ENCODE results near the gene TUBB. TPM values are rescaled to one million over a fixed set of nuclear protein-coding genes. Genes with fewer than 3 reads are reported as not detected.

The TUBB gene
- total RNA-seq, 1 experiment from 2014 or later, result 1,719 TPM

- H3K9ac ChIP-seq (ENCODE audit: extremely low read depth, insufficient read length, low read length), result peak overlapping the region; percentile 90
- WGBS (ENCODE audit: extremely low coverage, insufficient read length, low lambda C conversion rate), result no CpG with 5 or more reads among the region's 8 CpGs
These were observed 796 bp upstream of the TUBB start for GRCh38 chr6:30719356-30719755.

More at GRCh38 chr6:30719356-30719755, 796 bp upstream of the TUBB start:
- Mint-ChIP-seq H3K36me3 (ENCODE audit: insufficient read depth in 1 of 3, low read depth in 3 of 3) (peaks cover 42 to 58% (median 54%) of the 10 kb centered on the region in 3 experiments), H3K4me3 (peak overlapping the region; percentile 93 to 98), H3K27me3 (ENCODE audit: low read depth) (peaks cover 3% of the 10 kb centered on the region; the same call in 1 of the 2 replicates), H3K9me3 (peaks cover 6 to 7% of the 10 kb centered on the region in 2 experiments; a peak in 4 of 5 replicates), H3K4me1 (peaks cover 37 to 49% of the 10 kb centered on the region in 2 experiments), H3K27ac (peak overlapping the region; percentile 99 to 100 (median 99))
- Histone ChIP-seq H3K79me2 (ENCODE audit: insufficient read depth, low read length) (peaks cover 11% of the 10 kb centered on the region; the same call in 1 of the 2 replicates), H3K27ac (ENCODE audit: insufficient read length, low read depth, low read length) (peak overlapping the region; percentile 81), H2BK12ac (ENCODE audit: insufficient read length, low read depth, low read length) (no peak overlapping the region), H3K4me2 (ENCODE audit: insufficient read depth, insufficient read length, low read length) (peak overlapping the region; percentile 92), H2AK5ac (ENCODE audit: insufficient read length, low read length) (no peak overlapping the region), H3K79me1 (ENCODE audit: insufficient read depth, low read depth, low read length, poor library complexity, severe bottlenecking) (no peaks in the 10 kb centered on the region), H3K4ac (ENCODE audit: low read depth, low read length) (no peak overlapping the region; the same call in 1 of the 2 replicates), H2BK15ac (ENCODE audit: low read depth, low read length) (no peak overlapping the region), H2BK120ac (ENCODE audit: low read depth, low read length, poor library complexity, severe bottlenecking) (no peak overlapping the region), H3K56ac (ENCODE audit: insufficient read length, low read depth, low read length) (no peak overlapping the region), H2BK20ac (ENCODE audit: low read depth, low read length, poor library complexity, severe bottlenecking) (no peak overlapping the region), H2AFZ (ENCODE audit: low read length) (no peak overlapping the region), H4K20me1 (ENCODE audit: control insufficient read depth, insufficient read depth, insufficient read length) (no peaks in the 10 kb centered on the region), H3K23me2 (ENCODE audit: insufficient read length, low read depth, low read length, poor library complexity, severe bottlenecking) (peaks cover 15% of the 10 kb centered on the region), H4K8ac (replicated peaks; ENCODE audit: insufficient read length, low read depth, low read length) (no peak overlapping the region), H3K9me3 (ENCODE audit: control insufficient read depth, low read depth, low read length) (no peaks in the 10 kb centered on the region), H3K14ac (ENCODE audit: insufficient read depth, low read length) (peak overlapping the region; percentile 75; the same call in 1 of the 2 replicates), H3K23ac (ENCODE audit: insufficient read length, low read depth, low read length) (no peak overlapping the region), H4K5ac (ENCODE audit: insufficient read length, low read depth, low read length) (peak overlapping the region; percentile 58), H3K18ac (ENCODE audit: insufficient read length, low read depth, low read length) (peak overlapping the region; percentile 78), H2BK5ac (ENCODE audit: insufficient read length, low read length) (peak overlapping the region; percentile 79), H3K4me1 (ENCODE audit: insufficient read depth, low read length) (no peaks in the 10 kb centered on the region), H3T11ph (ENCODE audit: low read length) (no peak overlapping the region), H3K27me3 (ENCODE audit: insufficient read depth, low read length) (no peaks in the 10 kb centered on the region), H4K91ac (ENCODE audit: insufficient read length, low read depth, low read length) (no peak overlapping the region)
- no peak for DNase-seq
- no peak for TF ChIP-seq CTCF (conservative IDR thresholded peaks at IDR 0.05)
